Epithelial cell of prostate (primary cell): ENCODE measurements around the gene DPF3.

ENCODE experiments used
- DNase-seq: peaks from one replicate; pipeline ENCODE4 v3.0.0-alpha.2; 2011; ENCODE audit warnings: low read depth, low spot score
- H3K27ac ChIP-seq: fragments of 450-650 bp; 2 replicates; pipeline ENCODE4 v1.5.1; 2017; ENCODE audit warnings: mild to moderate bottlenecking

DPF3 gene

DNA sequence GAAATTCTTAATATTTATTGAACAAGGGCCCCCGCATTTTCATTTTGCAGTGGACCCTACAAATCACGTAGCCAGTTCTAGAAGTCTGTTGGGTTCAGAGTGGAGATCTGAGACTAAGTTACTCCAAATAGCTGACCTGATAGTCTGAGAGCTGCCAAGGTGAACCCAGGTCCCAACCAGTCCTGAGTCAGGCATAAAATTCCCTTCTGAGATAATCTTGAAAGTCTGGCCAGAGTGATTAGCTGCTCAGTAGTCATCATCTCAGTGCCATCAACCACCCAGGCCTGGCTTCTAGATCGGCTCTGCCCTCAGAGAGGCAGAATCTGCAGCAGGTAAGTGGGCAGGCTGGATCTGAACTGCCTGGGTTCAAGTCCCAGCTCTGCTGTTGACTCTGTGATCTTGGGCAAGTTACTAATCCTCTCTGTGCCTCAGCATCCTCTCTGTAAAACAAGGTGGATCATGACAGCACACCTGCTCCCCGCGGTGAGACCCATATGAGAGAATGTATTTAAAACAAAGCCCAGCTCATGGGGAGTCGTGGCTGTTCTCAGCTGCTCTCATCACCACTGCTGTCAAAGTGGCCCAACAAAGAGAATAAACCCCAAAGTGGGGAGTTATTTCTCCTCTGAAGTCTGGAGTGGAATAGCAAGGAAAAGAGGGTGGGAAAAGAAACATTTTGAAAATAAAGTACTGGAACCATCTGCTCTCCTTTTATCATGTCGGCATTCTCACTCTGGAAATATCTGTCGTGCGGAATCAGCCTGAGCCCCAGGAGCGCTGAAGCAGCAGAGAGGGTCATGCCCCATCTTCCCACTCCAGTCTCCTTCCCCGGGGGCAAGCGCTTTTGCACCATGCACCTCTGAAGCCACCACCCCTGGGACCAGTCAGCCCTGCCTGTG is 193.3 kb downstream of the DPF3 start:
- H3K27ac ChIP-seq, result peak overlapping the region; percentile 80
- DNase-seq, result no peak

- peak overlapping the region; percentile 80 for H3K27ac ChIP-seq
- no peak for DNase-seq
These were observed 194.0 kb downstream of the DPF3 start for GRCh38 chr14:72699852-72700257.

DNA sequence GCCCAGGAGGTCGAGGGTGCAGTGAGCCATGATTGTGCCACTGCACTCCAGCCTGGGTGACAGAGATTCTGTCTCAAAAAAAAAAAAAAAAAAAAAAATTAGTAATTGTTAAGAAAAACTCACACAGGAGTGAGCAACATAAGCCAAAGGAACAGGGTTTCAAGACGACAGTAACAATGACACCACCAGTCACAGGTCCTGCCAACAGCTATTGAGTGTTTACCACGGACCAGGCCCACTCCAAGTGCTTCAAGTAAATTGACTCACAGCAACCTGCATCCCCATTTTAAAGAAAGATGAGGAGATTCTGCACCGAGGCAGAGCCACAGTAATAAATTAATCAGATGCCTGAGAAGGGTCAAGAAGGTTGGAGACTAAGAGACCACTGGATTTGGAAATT is 194.5 kb downstream of the DPF3 start:
- H3K27ac ChIP-seq, result peak overlapping the region; percentile 80
- no peak for DNase-seq

- H3K27ac ChIP-seq, result no peak overlapping the region
- DNase-seq, result no peak
These were observed 201.2 kb downstream of the DPF3 start for GRCh38 chr14:72692696-72693095.

DNA sequence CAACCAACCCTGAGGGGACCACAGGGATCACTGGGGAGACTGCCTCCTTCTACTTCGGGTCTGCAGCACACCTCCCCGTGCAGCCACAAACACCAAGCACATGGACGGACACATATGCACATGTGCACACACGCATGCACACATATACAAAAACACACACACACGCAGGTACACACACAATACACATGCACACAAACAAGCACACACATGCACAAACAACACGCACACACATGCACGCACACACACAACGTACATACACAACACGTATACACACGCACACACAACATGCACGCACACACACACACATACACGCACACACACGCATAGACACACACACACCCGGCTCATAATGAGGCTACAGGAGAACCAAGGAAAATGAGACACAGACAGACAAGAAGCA is 203.6 kb downstream of the DPF3 start:
- H3K27ac ChIP-seq, result no peak overlapping the region
- no peak for DNase-seq

DNA sequence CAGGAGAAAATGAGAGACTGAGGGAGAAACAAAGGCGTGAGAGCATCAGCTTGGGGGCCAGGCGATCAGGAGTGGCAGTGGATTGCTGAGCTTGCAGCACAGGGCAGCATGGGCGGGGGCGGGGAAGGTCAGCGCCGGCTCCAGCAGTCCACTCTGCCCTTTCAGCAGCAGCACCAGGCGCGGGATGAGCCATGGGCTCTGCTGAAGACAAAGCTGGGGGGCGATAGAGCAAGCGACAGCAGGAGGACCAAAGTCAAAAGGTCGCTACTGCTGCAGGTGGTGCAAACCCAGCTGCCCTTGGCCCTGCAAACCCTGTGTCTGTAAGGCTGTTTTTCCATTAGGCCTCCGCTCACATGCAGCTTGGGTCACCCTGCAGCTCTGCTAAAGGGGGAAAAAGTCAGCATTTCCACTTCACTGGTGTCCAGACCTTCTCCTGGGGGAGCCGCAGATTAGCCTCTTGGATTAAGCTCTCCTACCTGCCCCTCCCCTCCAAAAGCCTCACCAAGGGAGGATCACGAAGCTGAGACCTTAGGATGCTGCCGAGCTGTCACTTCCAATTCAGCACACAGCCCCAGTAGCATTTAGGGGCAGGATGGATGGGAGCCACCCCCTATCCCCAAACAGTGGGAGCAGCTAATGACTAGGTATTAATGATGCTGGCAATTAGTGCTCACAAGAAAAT is 204.8 kb downstream of the DPF3 start:
- no peak for DNase-seq
- no peak overlapping the region for H3K27ac ChIP-seq

GRCh38 chr14:72686832-72687231 is 207.1 kb downstream of the DPF3 start:
- no peak overlapping the region for H3K27ac ChIP-seq
- no peak for DNase-seq

DNA sequence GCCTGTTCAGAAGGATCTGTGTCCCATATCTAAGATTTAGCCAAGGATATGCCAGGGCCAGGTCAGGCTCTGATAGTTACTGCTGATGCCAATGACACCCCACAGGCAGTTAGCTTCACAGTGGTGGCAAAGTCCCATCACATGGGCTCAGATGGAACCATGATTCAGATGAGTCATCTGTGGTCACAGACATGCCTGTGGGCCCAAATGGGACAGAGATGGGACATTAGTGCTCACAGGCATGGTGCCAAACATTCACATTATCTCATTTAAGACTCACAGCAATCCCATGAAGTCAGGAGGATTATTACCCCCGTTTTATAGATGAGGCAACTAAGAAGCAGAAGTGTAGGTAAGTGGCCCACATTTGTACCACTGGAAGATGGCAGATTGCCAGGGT is 207.8 kb downstream of the DPF3 start:
- DNase-seq, result no peak
- H3K27ac ChIP-seq, result no peak overlapping the region

- no peak for DNase-seq
- no peak overlapping the region for H3K27ac ChIP-seq
These were observed 208.4 kb downstream of the DPF3 start for GRCh38 chr14:72685456-72685855.

DNA sequence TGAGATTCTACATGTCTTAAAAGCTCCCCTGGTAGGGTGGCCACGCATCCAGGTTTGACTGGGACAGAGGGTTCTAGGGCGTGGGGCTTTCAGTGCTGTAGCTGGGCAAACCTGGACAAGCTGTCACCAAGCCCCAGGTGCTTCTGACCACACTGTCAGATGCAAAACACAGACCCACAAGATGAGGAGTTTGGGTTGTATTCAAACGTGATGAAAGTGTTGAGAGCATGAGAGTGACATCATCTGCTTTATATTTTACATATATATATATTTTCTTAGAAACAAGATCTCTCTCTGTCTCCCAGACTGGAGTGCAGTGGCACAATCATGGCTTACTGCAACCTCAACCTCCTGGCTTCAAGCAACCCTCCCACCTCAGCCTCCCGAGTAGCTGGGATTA is 210.1 kb downstream of the DPF3 start:
- DNase-seq, result no peak
- H3K27ac ChIP-seq, result no peak overlapping the region

DNA sequence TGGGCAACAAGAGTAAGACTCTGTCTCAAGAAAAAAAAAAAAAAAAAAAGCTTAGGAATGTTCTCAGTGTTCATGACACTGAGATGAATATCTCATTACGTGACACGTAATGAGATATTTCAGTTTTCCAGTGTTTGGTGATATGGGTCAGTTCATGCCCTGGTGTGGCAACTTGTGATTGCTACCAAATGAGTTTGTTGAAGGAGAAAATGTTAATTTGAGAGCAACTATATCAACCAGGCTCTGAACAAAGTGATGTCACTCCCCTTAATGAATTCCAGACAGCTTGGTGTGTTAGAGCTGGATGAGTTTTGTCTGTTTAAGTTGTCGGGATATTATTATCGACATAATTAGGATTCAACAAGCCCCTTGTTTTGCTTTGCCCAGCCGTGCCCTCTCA is 211.7 kb downstream of the DPF3 start:
- no peak overlapping the region for H3K27ac ChIP-seq
- DNase-seq, result no peak

- no peak overlapping the region for H3K27ac ChIP-seq
- no peak for DNase-seq
These were observed 212.9 kb downstream of the DPF3 start for GRCh38 chr14:72680853-72681640.

DNA sequence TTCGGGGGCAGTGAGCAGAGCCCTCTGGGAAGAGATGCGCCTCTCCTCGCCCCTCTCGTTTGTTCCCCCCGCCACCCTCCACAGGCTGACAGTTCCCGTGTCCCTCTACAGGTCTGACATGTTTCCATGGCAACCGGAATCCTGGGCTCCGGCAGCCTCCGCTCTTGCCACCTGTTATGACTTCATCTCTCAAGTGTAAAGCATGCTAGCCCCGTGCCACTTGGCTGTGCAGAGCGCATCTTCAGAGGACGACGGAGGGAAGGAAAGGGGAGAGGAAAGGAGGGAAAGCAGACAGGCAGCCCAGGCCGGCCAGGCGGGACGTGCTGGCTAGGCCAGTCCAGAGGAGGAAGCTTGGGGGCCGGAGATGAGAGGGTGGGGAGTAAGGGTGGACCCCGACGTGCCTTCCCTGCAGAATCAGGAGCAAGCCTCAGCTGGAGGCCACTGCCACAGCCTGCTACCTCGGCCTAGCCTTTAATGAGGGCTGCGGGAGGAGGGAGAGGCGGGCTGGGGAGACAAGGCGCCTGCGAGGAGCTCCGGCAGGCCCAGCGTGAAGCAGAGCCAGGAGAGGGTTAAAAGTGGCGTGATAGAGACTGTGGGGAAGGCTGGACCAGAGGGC is 214.3 kb downstream of the DPF3 start:
- DNase-seq, result no peak
- no peak overlapping the region for H3K27ac ChIP-seq

- H3K27ac ChIP-seq, result no peak overlapping the region
- DNase-seq, result no peak
These were observed 214.8 kb downstream of the DPF3 start for GRCh38 chr14:72679141-72679535.

- no peak overlapping the region for H3K27ac ChIP-seq
- no peak for DNase-seq
These were observed 215.5 kb downstream of the DPF3 start for GRCh38 chr14:72678356-72678755.

- H3K27ac ChIP-seq, result no peak overlapping the region
- no peak for DNase-seq
These were observed 216.2 kb downstream of the DPF3 start for GRCh38 chr14:72677664-72678063.

DNA sequence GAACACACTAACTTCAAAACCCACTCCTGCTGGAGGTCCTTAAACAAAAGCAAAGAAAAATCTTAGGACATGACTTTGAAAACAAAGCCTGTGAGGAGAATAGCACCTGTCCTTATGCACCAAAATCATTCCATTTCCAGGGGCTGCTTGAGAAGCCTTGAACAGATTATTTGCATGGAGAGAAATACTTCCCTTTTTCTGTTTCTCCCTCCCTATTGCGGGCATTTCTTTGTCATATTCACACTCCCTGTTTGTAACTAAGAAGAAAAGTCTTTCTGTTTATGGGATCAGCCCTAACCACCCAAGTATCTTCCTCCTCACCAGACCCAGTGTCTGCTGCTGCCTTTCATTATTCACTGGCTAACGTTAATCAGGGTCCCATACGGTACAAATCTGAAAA is 218.8 kb downstream of the DPF3 start:
- DNase-seq, result no peak
- no peak overlapping the region for H3K27ac ChIP-seq

DNA sequence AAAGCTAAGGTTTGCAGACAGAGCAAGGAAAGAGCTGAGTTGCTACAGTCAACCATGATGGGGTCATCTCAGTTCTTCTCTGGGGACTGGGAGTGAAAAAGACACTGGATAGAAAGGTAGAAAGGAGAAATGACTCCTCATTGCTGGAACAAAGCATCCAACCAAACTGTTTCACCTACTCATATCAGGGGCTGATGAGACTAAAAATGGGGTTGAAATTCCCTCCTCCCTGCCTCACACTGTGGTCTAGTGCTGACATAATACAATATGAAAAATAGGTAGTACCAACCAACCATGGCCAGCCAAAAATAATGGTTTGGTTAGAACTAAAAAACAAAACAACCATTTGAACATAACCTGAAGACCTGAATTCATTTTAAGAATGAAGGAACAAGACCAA is 220.7 kb downstream of the DPF3 start:
- no peak overlapping the region for H3K27ac ChIP-seq
- DNase-seq, result no peak

DNA sequence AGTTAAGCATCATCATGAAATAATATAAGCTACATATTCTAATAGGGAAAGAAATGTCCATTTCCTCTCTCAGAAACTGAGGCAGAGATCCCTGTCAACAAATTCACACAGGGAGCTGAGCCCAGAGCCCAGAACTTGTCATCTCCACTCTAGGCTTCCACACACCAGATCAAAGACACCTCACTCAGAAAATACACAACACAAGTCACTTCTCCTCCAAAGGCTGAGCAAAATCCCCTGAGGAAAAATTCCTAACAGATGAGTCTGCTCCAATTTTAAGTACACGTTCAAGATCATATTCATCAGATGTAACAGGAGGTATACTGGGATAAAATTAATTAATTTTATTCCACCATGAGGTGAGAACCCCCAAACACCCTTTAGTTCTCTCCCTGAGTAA is 227.3 kb downstream of the DPF3 start:
- peak; percentile 53 for DNase-seq
- H3K27ac ChIP-seq, result peak overlapping the region; percentile 82

DNA sequence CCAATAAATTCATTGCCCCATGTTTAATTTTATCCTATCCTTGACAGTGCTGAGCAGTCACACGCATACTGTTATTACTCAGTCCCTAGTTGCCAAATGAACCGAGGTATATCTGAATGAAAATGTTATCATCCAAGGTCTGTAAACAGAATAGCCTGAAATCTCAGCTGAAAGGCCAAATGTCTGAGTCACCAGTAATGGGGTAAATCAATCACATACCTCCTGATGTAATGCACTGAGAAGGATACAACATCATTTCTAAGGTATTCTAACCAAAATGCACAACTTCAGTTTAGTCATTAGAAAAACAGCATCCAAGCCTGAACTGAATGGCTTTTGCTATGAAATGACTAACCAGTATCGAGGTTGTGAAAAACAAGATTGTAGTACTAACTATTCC is 228.6 kb downstream of the DPF3 start:
- peak overlapping the region; percentile 82 for H3K27ac ChIP-seq
- DNase-seq, result peak; percentile 85

DNA sequence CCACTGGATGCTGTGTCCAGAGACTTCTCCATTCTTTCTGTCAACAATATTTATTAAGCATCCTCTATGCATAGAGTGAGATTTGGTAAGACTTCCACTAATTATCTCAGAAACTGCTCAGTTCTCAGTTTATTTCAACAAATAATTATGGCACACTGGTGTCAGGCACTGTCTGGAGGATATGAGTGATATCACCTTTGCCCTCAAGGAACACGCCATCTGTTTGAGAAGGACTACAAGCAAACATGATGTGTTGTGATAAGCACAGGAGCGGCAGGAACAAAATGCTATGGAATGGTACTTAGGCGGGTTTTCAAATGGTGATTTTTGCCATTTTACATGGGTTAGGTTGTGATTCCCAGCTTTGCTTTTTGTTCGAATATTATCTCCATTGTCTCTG is 229.2 kb downstream of the DPF3 start:
- H3K27ac ChIP-seq, result peak overlapping the region; percentile 82

More for the DNA sequence above, 229.2 kb downstream of the DPF3 start:
- no peak for DNase-seq
